CD4-positive, alpha-beta T cell treated with Interleukin-4 for 4 hours (primary cell): Measurements from ENCODE around the gene PSMD10.

Experiments
- DNase-seq: peaks from one replicate; pipeline ENCODE4 v3.0.0-alpha.2; 2020

PSMD10 gene, protein sequence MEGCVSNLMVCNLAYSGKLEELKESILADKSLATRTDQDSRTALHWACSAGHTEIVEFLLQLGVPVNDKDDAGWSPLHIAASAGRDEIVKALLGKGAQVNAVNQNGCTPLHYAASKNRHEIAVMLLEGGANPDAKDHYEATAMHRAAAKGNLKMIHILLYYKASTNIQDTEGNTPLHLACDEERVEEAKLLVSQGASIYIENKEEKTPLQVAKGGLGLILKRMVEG

GRCh38 chrX:108091264-108091877 is at the start of gene PSMD10, which contains the start of gene ATG4A:
Gene PSMD10, minus strand, starts transcription at chrX:108091542. Its CDS starts 22 bp downstream, at chrX:108091520.
Gene ATG4A, plus strand, starts transcription at chrX:108091778. Its CDS starts 49 bp downstream, at chrX:108091827.
- peak; percentile 88 for DNase-seq

- DNase-seq, result peak; percentile 1
These were observed 47.7 kb upstream of the PSMD10 start for GRCh38 chrX:108138814-108139702.

DNA sequence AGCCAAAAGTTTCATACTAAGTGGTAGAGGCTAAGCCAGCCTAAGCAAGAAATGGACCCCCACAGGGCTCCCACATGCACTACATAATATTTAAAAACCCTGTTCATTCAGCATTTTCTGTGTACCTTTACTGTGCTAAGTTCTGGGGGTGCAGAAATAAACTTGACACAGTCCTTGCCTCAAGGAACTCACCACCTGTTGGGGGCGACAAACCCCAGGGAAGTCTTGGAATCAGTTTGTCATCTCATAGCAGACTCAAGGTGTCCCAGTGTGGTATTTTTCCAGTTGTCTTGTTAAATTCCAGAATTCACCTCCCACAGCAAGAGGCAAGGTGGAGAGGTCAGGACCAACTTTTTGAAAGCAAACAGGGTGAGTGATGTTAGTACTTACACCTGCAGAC is 43.4 kb upstream of the PSMD10 start:
- DNase-seq, result no peak

- DNase-seq, result no peak
These were observed 41.5 kb upstream of the PSMD10 start for GRCh38 chrX:108132876-108133275.

DNA sequence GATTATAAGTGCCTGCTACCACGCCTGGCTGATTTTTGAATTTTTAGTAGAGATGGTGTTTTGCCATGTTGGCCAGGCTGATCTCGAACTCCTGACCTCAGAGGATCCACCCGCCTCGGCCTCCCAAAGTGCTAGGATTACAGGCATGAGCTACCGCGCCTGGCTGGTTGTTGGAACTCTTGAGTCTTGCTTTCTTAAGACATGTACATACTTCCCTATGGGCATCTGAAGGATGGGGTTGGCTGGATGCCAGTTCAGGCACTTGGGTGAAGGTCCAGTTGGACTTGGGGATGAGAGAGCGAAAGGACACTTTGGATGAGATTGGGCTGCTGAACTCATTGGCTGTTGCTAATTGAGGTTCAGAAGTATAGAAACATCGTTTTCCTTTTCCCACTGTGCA is 40.7 kb upstream of the PSMD10 start:
- no peak for DNase-seq

GRCh38 chrX:108131471-108131870 is 40.1 kb upstream of the PSMD10 start:
- no peak for DNase-seq

DNA sequence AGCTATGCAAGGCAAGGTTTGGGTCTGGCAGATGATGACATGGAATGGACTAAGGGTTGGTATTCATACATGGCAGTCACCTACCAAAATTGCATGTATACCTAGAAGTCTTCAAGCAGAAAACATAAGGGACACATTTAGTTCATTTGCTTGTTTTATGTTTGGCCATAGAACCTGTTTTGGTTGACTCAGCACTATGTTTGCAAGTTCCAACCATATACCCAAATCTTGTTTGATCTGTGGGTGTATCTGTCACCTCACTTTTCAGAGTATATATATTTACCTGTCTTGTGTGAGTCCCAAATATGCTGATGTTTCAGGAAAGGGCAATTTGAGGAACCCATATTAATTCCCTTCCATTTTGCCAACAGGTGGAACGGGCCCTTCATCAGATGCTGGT is 39.5 kb upstream of the PSMD10 start:
- no peak for DNase-seq

DNA sequence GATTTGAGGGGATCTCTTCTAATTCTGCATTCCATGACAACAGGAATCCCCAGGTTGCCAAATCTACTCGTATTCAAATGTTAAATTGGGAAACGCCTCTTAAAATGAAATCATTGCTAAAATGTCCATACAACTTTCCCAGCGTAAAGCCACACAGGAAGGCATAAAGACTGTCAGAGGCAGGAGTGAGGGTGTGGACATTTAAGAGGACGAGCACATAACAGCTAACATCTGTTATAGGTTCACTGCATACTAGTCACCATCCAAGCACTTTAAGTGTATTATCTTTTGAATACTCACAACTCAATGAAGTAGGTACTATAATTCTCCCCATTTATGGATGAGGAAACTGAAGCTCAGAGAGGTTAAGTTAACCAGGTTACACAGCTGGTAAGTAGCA is 35.8 kb upstream of the PSMD10 start:
- no peak for DNase-seq

- DNase-seq, result no peak
These were observed 35.3 kb upstream of the PSMD10 start for GRCh38 chrX:108126661-108127060.

GRCh38 chrX:108123591-108124366 is 32.4 kb upstream of the PSMD10 start:
- DNase-seq, result no peak

DNA sequence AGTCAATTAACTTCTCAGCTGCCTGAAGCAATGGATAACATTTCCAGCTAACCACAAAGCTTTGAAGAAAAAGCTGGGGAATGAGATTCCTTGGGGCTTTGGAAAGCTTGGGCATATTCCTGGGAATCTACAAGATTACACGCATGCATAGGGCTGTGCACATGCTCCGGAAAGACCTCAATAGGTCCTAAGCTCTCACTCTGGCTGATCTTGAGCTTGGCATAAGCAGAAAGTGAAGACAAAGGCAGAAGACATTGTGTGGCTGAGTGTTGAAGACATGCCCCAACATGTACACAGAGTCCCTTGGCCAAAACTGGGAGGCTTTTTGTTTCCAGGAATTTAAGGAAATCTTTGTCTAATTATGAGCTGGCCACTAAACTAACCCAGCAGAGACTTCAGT is 31.4 kb upstream of the PSMD10 start:
- no peak for DNase-seq

DNA sequence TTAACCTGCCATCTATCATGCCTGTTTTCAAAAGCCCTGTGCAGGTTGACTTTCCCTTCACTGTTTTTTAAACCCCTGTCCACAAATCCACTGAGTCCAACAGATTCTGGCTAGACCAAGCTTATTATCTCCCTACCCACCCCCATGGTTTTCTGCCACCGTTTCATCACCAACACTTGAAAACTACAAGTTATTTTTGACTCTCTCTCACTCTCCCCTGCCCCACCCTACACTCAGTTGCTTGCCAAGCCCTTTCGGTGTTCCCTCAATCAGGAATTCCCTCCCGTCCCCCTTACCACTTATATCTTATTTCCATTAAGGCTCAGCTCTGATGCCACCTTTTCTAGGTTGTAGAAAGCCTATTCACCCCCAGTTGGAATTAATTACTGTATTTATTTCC is 29.9 kb upstream of the PSMD10 start:
- no peak for DNase-seq

DNA sequence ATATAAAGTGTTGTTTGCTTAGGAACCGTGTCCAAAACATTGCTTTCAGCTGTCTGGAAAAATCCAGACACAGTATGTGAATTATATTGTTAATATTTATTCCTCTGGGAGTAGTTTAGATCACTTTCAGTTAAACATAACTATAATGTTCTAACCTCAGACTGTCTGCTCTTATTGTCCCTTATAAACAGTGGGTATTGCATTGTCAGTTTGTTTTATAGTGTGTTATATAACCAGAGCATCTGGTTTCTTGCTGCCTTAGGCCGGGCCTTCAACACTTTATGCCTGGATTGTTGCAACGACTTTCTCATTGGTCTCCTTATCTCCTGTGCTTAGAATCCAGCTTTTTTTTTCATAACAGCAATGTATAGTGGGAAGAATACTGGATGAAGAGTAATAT is 26.6 kb upstream of the PSMD10 start:
- DNase-seq, result no peak

DNA sequence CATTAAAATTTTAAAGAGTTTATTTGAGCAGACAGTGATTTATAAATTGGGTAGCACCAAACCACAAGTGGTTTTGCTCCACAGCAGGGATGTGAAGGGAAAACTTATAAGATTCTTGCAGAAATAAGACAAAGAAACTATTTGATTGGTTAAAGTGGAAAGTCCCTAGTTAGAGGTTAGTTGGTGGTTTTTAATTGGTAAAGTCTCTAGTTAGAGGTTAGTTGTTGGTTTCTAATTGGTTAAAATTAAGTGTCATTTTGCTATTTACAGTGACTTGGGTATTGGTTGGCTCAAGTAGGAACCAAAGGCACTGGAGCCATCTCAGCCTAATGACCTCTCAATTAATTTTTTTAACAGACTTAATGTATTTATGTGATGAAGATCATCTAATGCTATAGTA is 23.2 kb upstream of the PSMD10 start:
- no peak for DNase-seq

DNA sequence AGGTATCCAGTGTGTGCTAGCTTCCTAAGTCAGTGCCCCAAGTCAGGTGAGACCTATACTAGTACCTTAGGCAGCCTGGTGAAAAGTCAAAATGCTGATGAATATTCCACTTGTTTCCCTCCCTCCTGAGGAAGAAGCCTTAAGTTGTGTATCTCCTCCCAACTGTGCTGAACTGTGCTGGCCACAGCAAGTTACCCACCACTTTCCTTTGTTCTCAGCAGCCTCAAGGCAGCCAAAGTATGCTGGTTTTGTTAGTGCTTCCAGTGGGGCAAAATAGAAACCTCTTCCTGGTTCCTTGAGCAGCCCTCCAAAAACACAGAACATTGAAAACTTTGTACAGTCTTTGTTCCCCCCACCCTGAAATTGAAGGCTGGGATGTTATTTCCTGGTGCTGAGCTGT is 14.1 kb upstream of the PSMD10 start:
- DNase-seq, result no peak

DNA sequence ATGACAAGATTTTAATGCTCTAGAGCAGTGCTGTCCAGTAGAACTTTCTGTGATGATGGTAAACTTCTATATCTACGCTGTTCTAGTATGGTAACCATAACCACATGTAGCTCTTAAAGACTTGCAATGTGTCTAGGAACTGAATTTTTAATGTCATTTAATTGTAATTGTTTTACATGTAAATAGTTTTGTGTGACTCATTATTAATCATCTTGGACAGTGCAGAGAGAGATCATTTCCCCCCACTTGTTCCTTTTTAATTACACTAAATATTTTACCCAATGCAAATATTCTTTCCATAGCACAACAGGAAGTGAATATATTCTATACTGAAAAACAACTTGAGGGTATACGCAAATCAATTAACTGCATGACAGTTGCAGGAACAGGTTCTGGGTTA is 6.0 kb upstream of the PSMD10 start:
- DNase-seq, result no peak

GRCh38 chrX:108091878-108092291 is 543 bp upstream of the PSMD10 start:
- no peak for DNase-seq

DNA sequence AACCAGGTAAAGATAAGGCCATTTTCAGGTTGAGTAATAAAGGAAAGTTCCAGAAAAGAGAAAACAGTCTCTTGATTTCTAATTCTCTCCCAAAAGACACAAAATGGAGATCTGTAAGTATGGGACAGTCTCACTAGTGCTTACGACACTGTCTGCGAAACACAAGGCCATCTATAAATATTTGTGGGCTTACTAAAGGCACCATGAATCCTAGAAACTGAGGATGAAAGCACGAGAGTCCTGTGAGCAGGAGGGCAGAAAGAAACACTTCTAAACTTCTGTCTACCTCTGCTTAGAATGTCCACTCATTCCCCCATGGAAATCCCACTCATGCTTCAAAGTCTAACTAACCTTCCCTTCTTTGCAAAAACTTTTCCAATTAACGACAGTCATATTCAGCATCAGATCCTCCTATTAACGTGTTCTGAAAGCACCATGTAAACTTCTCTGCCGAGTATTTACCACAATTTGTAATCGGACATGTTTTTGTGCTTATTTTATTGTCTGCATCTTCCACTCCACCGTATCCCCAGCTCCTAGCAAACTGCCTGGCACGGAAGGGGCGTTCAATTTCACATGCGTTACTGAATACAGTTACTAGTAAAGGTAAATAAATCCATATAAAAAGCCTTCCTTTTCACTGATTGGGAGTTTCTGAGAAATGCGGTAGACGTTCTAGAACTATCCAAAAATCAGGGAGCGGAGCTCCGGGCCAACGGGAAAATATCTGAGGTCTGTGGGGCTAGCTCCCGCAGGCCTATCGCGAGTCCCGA is 665 bp downstream of the PSMD10 start:
- no peak for DNase-seq

- no peak for DNase-seq
These were observed 2.8 kb downstream of the PSMD10 start for GRCh38 chrX:108088511-108088910.

- DNase-seq, result no peak
These were observed 3.5 kb downstream of the PSMD10 start for GRCh38 chrX:108087792-108088191.

GRCh38 chrX:108081110-108081509 is 10.2 kb downstream of the PSMD10 start:
- DNase-seq, result no peak

DNA sequence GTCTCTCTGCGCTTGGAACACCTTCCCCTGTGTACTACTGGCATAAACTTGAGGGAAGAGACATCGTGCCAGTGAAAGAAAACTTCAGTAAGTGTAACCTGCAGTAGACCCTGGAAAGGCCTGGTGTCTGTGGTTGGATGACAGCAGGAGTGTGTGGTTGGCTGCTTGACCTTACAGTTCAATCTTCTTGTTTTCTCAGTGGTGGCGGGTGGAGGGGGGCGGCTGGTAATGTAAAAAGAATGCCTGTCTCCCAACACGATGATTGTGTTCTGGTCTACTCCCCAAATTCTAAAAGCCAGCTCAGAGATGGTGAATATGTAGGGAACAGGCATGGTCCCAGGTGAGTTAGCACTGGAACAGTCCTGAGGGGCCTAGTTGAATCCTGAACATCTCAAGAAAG is 18.6 kb downstream of the PSMD10 start:
- no peak for DNase-seq
